Measurements from ENCODE around the gene HSPBP1. TPM values are rescaled to one million over a fixed set of nuclear protein-coding genes. Genes with fewer than 3 reads are reported as not detected.

Gene HSPBP1
- total RNA-seq, 1 donor from 2014 or later, result 10.4 TPM

DNA sequence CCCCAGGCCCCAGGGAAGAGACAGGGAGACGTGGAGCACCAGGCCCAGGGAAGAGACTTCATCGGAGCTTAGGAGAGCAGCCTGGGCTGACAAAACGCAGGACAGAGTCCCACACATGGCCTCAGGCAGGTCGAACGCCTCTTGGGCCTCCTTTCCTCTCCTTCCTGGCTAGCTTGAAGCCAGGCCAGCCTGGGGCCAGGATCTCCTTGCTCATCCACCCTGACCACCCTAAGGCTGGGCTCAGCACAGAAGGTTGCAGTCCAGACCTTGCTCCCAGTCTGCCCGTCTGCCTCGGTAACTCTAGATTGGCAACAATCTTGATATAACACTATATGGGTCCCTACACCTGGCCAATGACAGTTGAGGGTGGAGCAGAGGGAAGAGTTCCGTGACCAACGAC is 31.2 kb downstream of the HSPBP1 start:
- Histone ChIP-seq H3K36me3 (ENCODE audit: control insufficient read depth in 3 of 3, insufficient read depth in 3 of 3, low read length in 3 of 3) (peaks cover 18 to 33% (median 29%) of the 10 kb centered on the region in 3 donors), H3K9ac (ENCODE audit: low read depth in 1 of 3, low read length in 3 of 3) (peak overlapping the region in 1 of 3 donors; percentile 23)

DNA sequence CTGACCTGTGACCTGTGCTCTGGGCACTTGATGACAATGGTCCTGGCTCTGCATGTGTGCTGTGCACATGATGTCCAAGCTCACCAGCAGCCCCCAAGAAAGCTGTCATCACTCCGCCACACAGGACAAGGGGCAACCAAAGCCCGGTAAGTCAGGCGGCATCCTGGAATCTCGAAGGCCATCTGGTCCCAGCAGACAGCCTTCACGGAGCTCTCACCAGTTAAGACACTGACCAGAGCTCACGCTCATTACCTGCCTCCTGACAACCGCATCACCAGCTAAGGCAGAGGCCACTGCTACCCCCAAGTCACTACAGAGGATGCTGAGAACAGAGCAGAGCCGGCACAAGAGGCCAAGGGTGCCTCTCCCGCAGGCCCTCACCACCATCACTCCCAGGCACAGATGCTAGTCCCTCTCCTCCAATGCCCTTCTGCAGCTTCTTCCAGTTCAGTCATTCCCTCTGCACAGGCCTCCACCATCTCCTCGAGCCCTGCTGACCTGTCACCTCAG is 31.7 kb downstream of the HSPBP1 start:
- Histone ChIP-seq H3K4me3 (ENCODE audit: low read length in 3 of 3) (no peak overlapping the region), H3K27ac (ENCODE audit: low read depth, low read length) (no peak overlapping the region), H3K9ac (ENCODE audit: low read depth in 1 of 3, low read length in 3 of 3) (peak overlapping the region in 1 of 3 donors; percentile 23), H3K36me3 (ENCODE audit: control insufficient read depth in 3 of 3, insufficient read depth in 3 of 3, low read length in 3 of 3) (peaks cover 23 to 35% (median 33%) of the 10 kb centered on the region in 3 donors), H3K9me3 (ENCODE audit: control insufficient read depth in 3 of 3, low read length in 3 of 3) (no peaks in the 10 kb centered on the region), H3K4me1 (ENCODE audit: control insufficient read depth in 3 of 3, insufficient read depth in 3 of 3, low read length in 3 of 3) (peaks cover 16 to 34% (median 17%) of the 10 kb centered on the region in 3 donors), H3K27me3 (ENCODE audit: control insufficient read depth in 3 of 3, insufficient read depth in 3 of 3, low read length in 3 of 3) (no peaks in the 10 kb centered on the region)

More for the DNA sequence above, 31.2 kb downstream of the HSPBP1 start:
- no peak overlapping the region for H3K27ac ChIP-seq (ENCODE audit: low read depth, low read length)
- H3K9me3 ChIP-seq (ENCODE audit: control insufficient read depth in 3 of 3, low read length in 3 of 3), result no peaks in the 10 kb centered on the region
- no peak overlapping the region for H3K4me3 ChIP-seq (ENCODE audit: low read length in 3 of 3)
- H3K4me1 ChIP-seq (ENCODE audit: control insufficient read depth in 3 of 3, insufficient read depth in 3 of 3, low read length in 3 of 3), result peaks cover 16 to 36% (median 17%) of the 10 kb centered on the region in 3 donors
- H3K27me3 ChIP-seq (ENCODE audit: control insufficient read depth in 3 of 3, insufficient read depth in 3 of 3, low read length in 3 of 3), result no peaks in the 10 kb centered on the region

- no peak overlapping the region for H3K9ac ChIP-seq (ENCODE audit: low read depth in 1 of 3, low read length in 3 of 3)
- peaks cover 12 to 30% (median 15%) of the 10 kb centered on the region in 3 donors for H3K4me1 ChIP-seq (ENCODE audit: control insufficient read depth in 3 of 3, insufficient read depth in 3 of 3, low read length in 3 of 3)
- H3K4me3 ChIP-seq (ENCODE audit: low read length in 3 of 3), result no peak overlapping the region
- no peaks in the 10 kb centered on the region for H3K27me3 ChIP-seq (ENCODE audit: control insufficient read depth in 3 of 3, insufficient read depth in 3 of 3, low read length in 3 of 3)
- no peaks in the 10 kb centered on the region for H3K9me3 ChIP-seq (ENCODE audit: control insufficient read depth in 3 of 3, low read length in 3 of 3)
- no peak overlapping the region for H3K27ac ChIP-seq (ENCODE audit: low read depth, low read length)
- peaks cover 25 to 35% (median 34%) of the 10 kb centered on the region in 3 donors for H3K36me3 ChIP-seq (ENCODE audit: control insufficient read depth in 3 of 3, insufficient read depth in 3 of 3, low read length in 3 of 3)
Measured at GRCh38 chr19:55247621-55248099, 32.2 kb downstream of the HSPBP1 start.

GRCh38 chr19:55246462-55247451 is 33.2 kb downstream of the HSPBP1 start:
- no peak overlapping the region for H3K9ac ChIP-seq (ENCODE audit: low read depth in 1 of 3, low read length in 3 of 3)
- no peaks in the 10 kb centered on the region for H3K27me3 ChIP-seq (ENCODE audit: control insufficient read depth in 3 of 3, insufficient read depth in 3 of 3, low read length in 3 of 3)
- H3K36me3 ChIP-seq (ENCODE audit: control insufficient read depth in 3 of 3, insufficient read depth in 3 of 3, low read length in 3 of 3), result peaks cover 34 to 43% (median 42%) of the 10 kb centered on the region in 3 donors
- no peak overlapping the region for H3K4me3 ChIP-seq (ENCODE audit: low read length in 3 of 3)
- H3K4me1 ChIP-seq (ENCODE audit: control insufficient read depth in 3 of 3, insufficient read depth in 3 of 3, low read length in 3 of 3), result peaks cover 9 to 29% (median 13%) of the 10 kb centered on the region in 3 donors
- no peaks in the 10 kb centered on the region for H3K9me3 ChIP-seq (ENCODE audit: control insufficient read depth in 3 of 3, low read length in 3 of 3)
- no peak overlapping the region for H3K27ac ChIP-seq (ENCODE audit: low read depth, low read length)

DNA sequence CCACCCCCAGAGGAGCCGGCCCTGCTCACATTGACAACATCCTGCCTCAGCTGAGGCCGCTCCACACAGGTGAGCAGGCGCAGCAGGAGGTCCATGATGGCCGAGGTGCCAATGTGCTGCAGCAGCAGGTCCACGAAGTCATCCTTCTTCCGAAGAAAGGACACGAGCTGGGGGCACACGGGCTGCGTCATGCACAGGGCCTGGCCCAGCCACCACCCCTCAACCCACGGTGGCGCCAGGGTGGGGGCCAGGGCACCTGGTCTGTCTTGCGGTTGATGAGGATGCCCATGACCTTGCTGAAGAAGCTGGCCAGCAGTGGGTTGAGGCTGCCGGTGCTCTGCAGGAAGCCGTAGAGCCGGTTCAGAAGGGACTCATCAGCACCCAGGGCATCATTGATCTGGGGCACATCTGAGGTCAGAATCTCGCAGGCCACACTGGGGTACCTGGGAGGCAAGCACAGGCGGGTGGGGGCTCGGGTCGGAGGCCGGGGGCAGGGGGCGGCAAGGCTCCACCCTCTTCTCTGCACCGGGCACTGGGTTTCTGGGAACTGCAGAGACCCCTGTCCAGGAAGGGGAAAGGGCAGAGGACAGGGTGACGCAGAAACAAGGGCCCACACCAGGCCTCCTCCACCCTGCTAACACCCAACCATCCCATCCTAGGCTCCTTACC is 34.5 kb downstream of the HSPBP1 start:
- Histone ChIP-seq H3K36me3 (ENCODE audit: control insufficient read depth in 3 of 3, insufficient read depth in 3 of 3, low read length in 3 of 3) (peaks cover 46 to 55% (median 54%) of the 10 kb centered on the region in 3 donors), H3K4me1 (ENCODE audit: control insufficient read depth in 3 of 3, insufficient read depth in 3 of 3, low read length in 3 of 3) (peaks cover 4 to 16% (median 7%) of the 10 kb centered on the region in 3 donors), H3K9ac (ENCODE audit: low read depth in 1 of 3, low read length in 3 of 3) (no peak overlapping the region), H3K27ac (ENCODE audit: low read depth, low read length) (no peak overlapping the region), H3K4me3 (ENCODE audit: low read length in 3 of 3) (no peak overlapping the region), H3K27me3 (ENCODE audit: control insufficient read depth in 3 of 3, insufficient read depth in 3 of 3, low read length in 3 of 3) (no peaks in the 10 kb centered on the region), H3K9me3 (ENCODE audit: control insufficient read depth in 3 of 3, low read length in 3 of 3) (no peaks in the 10 kb centered on the region)

- H3K4me3 ChIP-seq (ENCODE audit: low read length in 3 of 3), result no peak overlapping the region
- H3K27ac ChIP-seq (ENCODE audit: low read depth, low read length), result no peak overlapping the region
- H3K36me3 ChIP-seq (ENCODE audit: control insufficient read depth in 3 of 3, insufficient read depth in 3 of 3, low read length in 3 of 3), result peaks cover 58 to 67% (median 66%) of the 10 kb centered on the region in 3 donors
- no peak overlapping the region for H3K9ac ChIP-seq (ENCODE audit: low read depth in 1 of 3, low read length in 3 of 3)
- no peaks in the 10 kb centered on the region for H3K9me3 ChIP-seq (ENCODE audit: control insufficient read depth in 3 of 3, low read length in 3 of 3)
- no peaks in the 10 kb centered on the region for H3K27me3 ChIP-seq (ENCODE audit: control insufficient read depth in 3 of 3, insufficient read depth in 3 of 3, low read length in 3 of 3)
- H3K4me1 ChIP-seq (ENCODE audit: control insufficient read depth in 3 of 3, insufficient read depth in 3 of 3, low read length in 3 of 3), result peaks cover 4 to 13% (median 5%) of the 10 kb centered on the region in 3 donors
Measured at GRCh38 chr19:55244004-55244680, 35.8 kb downstream of the HSPBP1 start.

GRCh38 chr19:55242517-55242916 is 37.4 kb downstream of the HSPBP1 start:
- H3K36me3 ChIP-seq (ENCODE audit: control insufficient read depth in 3 of 3, insufficient read depth in 3 of 3, low read length in 3 of 3), result peaks cover 75 to 80% (median 80%) of the 10 kb centered on the region in 3 donors
- H3K4me3 ChIP-seq (ENCODE audit: low read length in 3 of 3), result no peak overlapping the region
- no peaks in the 10 kb centered on the region for H3K27me3 ChIP-seq (ENCODE audit: control insufficient read depth in 3 of 3, insufficient read depth in 3 of 3, low read length in 3 of 3)
- no peaks in the 10 kb centered on the region for H3K4me1 ChIP-seq (ENCODE audit: control insufficient read depth in 3 of 3, insufficient read depth in 3 of 3, low read length in 3 of 3)
- no peak overlapping the region for H3K9ac ChIP-seq (ENCODE audit: low read depth in 1 of 3, low read length in 3 of 3)
- no peaks in the 10 kb centered on the region for H3K9me3 ChIP-seq (ENCODE audit: control insufficient read depth in 3 of 3, low read length in 3 of 3)
- H3K27ac ChIP-seq (ENCODE audit: low read depth, low read length), result no peak overlapping the region

- no peaks in the 10 kb centered on the region for H3K4me1 ChIP-seq (ENCODE audit: control insufficient read depth in 3 of 3, insufficient read depth in 3 of 3, low read length in 3 of 3)
- no peaks in the 10 kb centered on the region for H3K27me3 ChIP-seq (ENCODE audit: control insufficient read depth in 3 of 3, insufficient read depth in 3 of 3, low read length in 3 of 3)
- no peaks in the 10 kb centered on the region for H3K9me3 ChIP-seq (ENCODE audit: control insufficient read depth in 3 of 3, low read length in 3 of 3)
- H3K9ac ChIP-seq (ENCODE audit: low read depth in 1 of 3, low read length in 3 of 3), result no peak overlapping the region
- H3K4me3 ChIP-seq (ENCODE audit: low read length in 3 of 3), result no peak overlapping the region
- no peak overlapping the region for H3K27ac ChIP-seq (ENCODE audit: low read depth, low read length)
- peaks cover 80 to 86% (median 85%) of the 10 kb centered on the region in 3 donors for H3K36me3 ChIP-seq (ENCODE audit: control insufficient read depth in 3 of 3, insufficient read depth in 3 of 3, low read length in 3 of 3)
Measured at GRCh38 chr19:55241935-55242464, 37.9 kb downstream of the HSPBP1 start.

All from skeletal muscle tissue (tissue), 4 donors.